K562 (cell line): ENCODE results near the gene CCDC148. TPM values are rescaled to one million over a fixed set of nuclear protein-coding genes. Genes with fewer than 3 reads are reported as not detected.
"Not testable (repeated sequence)": the region's sequence is repeated elsewhere in the genome, so short reads cannot be mapped to it uniquely, and the experiment has no call there.

Source experiments
- ATAC-seq: fragments of 200-7000 bp; cut with Tn5 transposase; 3 replicates; pipeline ENCODE4 v1.9.1; 2020; ENCODE audit warnings: moderate library complexity
- BruUV-seq: library from RNA; stranded (reverse); fragments of 400-500 nt; replicated peaks from 2 replicates; lab custom pipeline; 2021; lab: Mats Ljungman, UMichigan
- CTCF ChIA-PET: fragments of 300-600 bp; formaldehyde crosslinking; extraction: SDS; loops from one replicate; lab custom pipeline; 2021; ENCODE audit warnings: low intra/inter-chr PET ratio; lab: Yijun Ruan, JAX
- POLR2A ChIA-PET: fragments of 300-600, 350-650 bp; sonication (Branson Sonifier 250); formaldehyde crosslinking; extraction: SDS; loops from one replicate; lab custom pipeline; 2021; ENCODE audit warnings: antibody characterized with exemption, inconsistent platforms; lab: Yijun Ruan, JAX
- DNase-seq, 4 experiments: peaks; one replicate each; pipeline versions ENCODE4 v3.0.0 to v3.0.0-alpha.2; 2011 to 2018; ENCODE audit warnings: low spot score in 3 of 4, mixed read lengths in 3 of 4; ENCODE audit errors: extremely low read depth in 1 of 4
- FAIRE-seq: peaks from 2 replicates; lab custom pipeline; 2011; peaks lifted over from hg19 to GRCh38; lab: Jason Lieb, UNC
- H2AFZ ChIP-seq: 2 replicates; pipeline ENCODE4 v1.6.0; 2011; ENCODE audit warnings: low read depth, low read length, control low read depth, inconsistent platforms
- H3K27ac ChIP-seq: fragments of 200-600 bp; 3 replicates; pipeline ENCODE4 v1.8.0; 2011; ENCODE audit warnings: low read depth, mild to moderate bottlenecking, control low read depth, inconsistent platforms, low read length, moderate library complexity, mixed read lengths; ENCODE audit errors: extremely low read depth
- H3K27me3 ChIP-seq, 2 experiments: fragments of 300-600 bp in 1 of 2; 2 replicates in 1 of 2; 3 replicates in 1 of 2; pipeline versions ENCODE4 v1.6.0 to v1.8.0; 2011; ENCODE audit warnings: inconsistent platforms in 2 of 2, low read length in 2 of 2, mild to moderate bottlenecking in 1 of 2, mixed read lengths in 1 of 2, moderate library complexity in 1 of 2; ENCODE audit not compliant: control insufficient read depth in 2 of 2, insufficient read depth in 2 of 2
- H3K36me3 ChIP-seq: fragments of 300-600 bp; 3 replicates; pipeline ENCODE4 v1.8.0; 2011; ENCODE audit warnings: mild to moderate bottlenecking, low read length, inconsistent platforms; ENCODE audit not compliant: control insufficient read depth, insufficient read depth
- H3K4me1 ChIP-seq, 2 experiments: fragments of 200-600 bp in 1 of 2; replicated peaks in 1 of 2; 2 replicates in 1 of 2; 3 replicates in 1 of 2; pipeline versions ENCODE4 v1.5.1 to v1.8.0; 2011; ENCODE audit warnings: inconsistent platforms in 2 of 2, low read length in 2 of 2, mild to moderate bottlenecking in 1 of 2, mixed read lengths in 1 of 2, moderate library complexity in 1 of 2; ENCODE audit not compliant: control insufficient read depth in 2 of 2, insufficient read depth in 2 of 2
- H3K4me2 ChIP-seq: 2 replicates; pipeline ENCODE4 v1.6.1; 2011; ENCODE audit warnings: low read length, control low read depth, inconsistent platforms, mixed read lengths; ENCODE audit not compliant: insufficient read depth
- H3K4me3 ChIP-seq: fragments of 200-600 bp; sonication (generic), shearing (Covaris generic); 2 replicates; pipeline ENCODE4 v1.5.1; 2016; ENCODE audit warnings: control low read depth, inconsistent platforms
- H3K79me2 ChIP-seq: fragments of 200-600 bp; 3 replicates; pipeline ENCODE4 v1.8.0; 2011; ENCODE audit warnings: low read length, inconsistent platforms; ENCODE audit not compliant: control insufficient read depth, insufficient read depth
- H3K9ac ChIP-seq, 2 experiments: 2 replicates each; pipeline versions ENCODE4 v1.6.0 to v1.6.1; 2011; ENCODE audit warnings: low read depth in 2 of 2, low read length in 2 of 2, control low read depth in 1 of 2, inconsistent platforms in 1 of 2, mild to moderate bottlenecking in 1 of 2, mixed read lengths in 1 of 2; ENCODE audit not compliant: insufficient read depth in 1 of 2
- H3K9me1 ChIP-seq: one replicate; pipeline ENCODE4 v1.6.0; 2011; ENCODE audit warnings: inconsistent platforms, mild to moderate bottlenecking, low read length, moderate library complexity; ENCODE audit not compliant: control insufficient read depth, insufficient read depth
- H3K9me3 ChIP-seq: replicated peaks from 2 replicates; pipeline ENCODE4 v1.5.1; 2011; ENCODE audit warnings: low read depth, low read length, inconsistent platforms; ENCODE audit not compliant: control insufficient read depth, insufficient read depth
- H4K20me1 ChIP-seq: replicated peaks from 2 replicates; pipeline ENCODE4 v1.6.1; 2011; ENCODE audit warnings: low read length, inconsistent platforms, mixed read lengths; ENCODE audit not compliant: control insufficient read depth, insufficient read depth
- CBFA2T3 ChIP-seq: fragments of 450-650 bp; IDR thresholded peaks from 2 replicates; pipeline ENCODE4 v1.6.1; 2017
- PHB ChIP-seq: fragments of 250-450 bp; sonication (Bioruptor Pico); IDR thresholded peaks from 2 replicates; pipeline ENCODE4 v1.5.0; 2021
- POLR2H ChIP-seq: IDR thresholded peaks from 2 replicates; pipeline ENCODE4 v1.6.1; 2016; ENCODE audit warnings: missing genetic modification characterization, low read depth, mild to moderate bottlenecking, control low read depth, missing compliant biosample characterization, moderate library complexity
- ZNF507 ChIP-seq: conservative IDR thresholded peaks from 2 replicates; pipeline ENCODE4 v1.6.1; 2017; ENCODE audit warnings: missing genetic modification characterization, missing compliant biosample characterization
- ZNF717 ChIP-seq: fragments of 250-450 bp; sonication (Bioruptor Pico); IDR thresholded peaks from 2 replicates; pipeline ENCODE4 v1.5.0; 2021
- ZNF76 ChIP-seq: fragments of 250-450 bp; sonication (Bioruptor Pico); IDR thresholded peaks from 2 replicates; pipeline ENCODE4 v1.4.0; 2020; ENCODE audit warnings: mild to moderate bottlenecking, moderate library complexity, borderline replicate concordance
- WGBS: fragments of 100-300 bp; shearing (Covaris generic); methylation state at CpG from one replicate; pipeline ENCODE4 v1.1.6; 2016; ENCODE audit warnings: low coverage, mixed read lengths; ENCODE audit not compliant: insufficient coverage; ENCODE audit errors: missing lambda C conversion rate; 5-methylcytosine and 5-hydroxymethylcytosine counted together
- in situ Hi-C: fragments of 300-500 bp; cut with MboI; formaldehyde crosslinking; loops from 4 replicates; pipeline ENCODE4 v1.15.0; 2018; ENCODE audit warnings: inconsistent platforms, mixed read lengths
- intact Hi-C: fragments of 100-400 bp; cut with micrococcal nuclease; formaldehyde crosslinking; loops from 2 replicates; pipeline ENCODE4 v1.14.2; 2022
- polyA plus RNA-seq, 8 experiments: library from polyadenylated mRNA; depleted of rRNA in 4 of 8; stranded (reverse) in 5 of 8; unstranded in 3 of 8; fragments of >200 nt; fragmentation: Nextera tagmentation in 2 of 8; fragmentation: Illumina TruSeq in 1 of 8; extraction: Ambion mirVana in 2 of 8; extraction: Trizol in 1 of 8; gene quantifications; 2 replicates each; pipeline versions ENCODE4 v1.2.1 to v1.2.3, GENCODE V29; 2011 to 2014; ENCODE audit warnings: inconsistent platforms in 1 of 8, missing spikeins in 1 of 8
- total RNA-seq, 7 experiments: library from RNA; depleted of rRNA in 6 of 7; stranded (reverse); fragments of >200 nt in 6 of 7; fragmentation: Illumina TruSeq in 2 of 7; extraction: Trizol in 2 of 7; gene quantifications; 2 replicates each; pipeline versions ENCODE4 v1.2.1 to v1.2.3, GENCODE V29; 2011 to 2021; ENCODE audit warnings: low replicate concordance in 1 of 7
- TF ChIP-seq, protein P1 (sequence below): fragments of 450-650 bp; IDR thresholded peaks from 2 replicates; pipeline ENCODE4 v1.6.1; 2018; ENCODE audit not compliant: partially characterized antibody

Gene CCDC148
- total and polyA plus RNA-seq, 9 of the 15 experiments (the other 6 are each of a cell fraction or from before 2014, with no cell fraction given) = 0.10 to 1.4 (median 0.65) TPM

DNA sequence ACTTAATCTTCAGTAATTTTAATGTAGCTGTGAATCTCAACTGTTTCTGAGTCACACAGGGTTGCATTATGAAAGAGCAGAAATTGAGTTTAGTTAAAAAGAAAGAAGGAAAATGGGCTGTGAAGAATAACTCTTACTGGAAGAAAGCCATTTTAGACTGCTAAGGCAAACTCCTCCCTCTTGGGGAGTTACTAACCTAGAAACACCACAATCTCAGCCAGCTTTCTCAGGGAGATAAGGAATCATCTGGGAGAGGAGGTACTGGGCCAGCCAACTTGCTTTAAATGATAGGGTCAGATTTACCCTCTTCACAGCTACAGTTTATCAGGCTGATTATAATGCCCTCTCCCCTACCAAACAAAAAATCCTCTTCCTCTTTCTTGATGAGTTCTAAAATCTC lies 119.5 kb downstream of the CCDC148 start (continued):
- TF ChIP-seq ZNF76 (no peak), PHB (no peak), ZNF717 (CRISPR knock-in tag) (no peak), CBFA2T3 (peak; percentile 70), POLR2H (tag) (no peak)
- TF ChIP-seq, protein P1, sequence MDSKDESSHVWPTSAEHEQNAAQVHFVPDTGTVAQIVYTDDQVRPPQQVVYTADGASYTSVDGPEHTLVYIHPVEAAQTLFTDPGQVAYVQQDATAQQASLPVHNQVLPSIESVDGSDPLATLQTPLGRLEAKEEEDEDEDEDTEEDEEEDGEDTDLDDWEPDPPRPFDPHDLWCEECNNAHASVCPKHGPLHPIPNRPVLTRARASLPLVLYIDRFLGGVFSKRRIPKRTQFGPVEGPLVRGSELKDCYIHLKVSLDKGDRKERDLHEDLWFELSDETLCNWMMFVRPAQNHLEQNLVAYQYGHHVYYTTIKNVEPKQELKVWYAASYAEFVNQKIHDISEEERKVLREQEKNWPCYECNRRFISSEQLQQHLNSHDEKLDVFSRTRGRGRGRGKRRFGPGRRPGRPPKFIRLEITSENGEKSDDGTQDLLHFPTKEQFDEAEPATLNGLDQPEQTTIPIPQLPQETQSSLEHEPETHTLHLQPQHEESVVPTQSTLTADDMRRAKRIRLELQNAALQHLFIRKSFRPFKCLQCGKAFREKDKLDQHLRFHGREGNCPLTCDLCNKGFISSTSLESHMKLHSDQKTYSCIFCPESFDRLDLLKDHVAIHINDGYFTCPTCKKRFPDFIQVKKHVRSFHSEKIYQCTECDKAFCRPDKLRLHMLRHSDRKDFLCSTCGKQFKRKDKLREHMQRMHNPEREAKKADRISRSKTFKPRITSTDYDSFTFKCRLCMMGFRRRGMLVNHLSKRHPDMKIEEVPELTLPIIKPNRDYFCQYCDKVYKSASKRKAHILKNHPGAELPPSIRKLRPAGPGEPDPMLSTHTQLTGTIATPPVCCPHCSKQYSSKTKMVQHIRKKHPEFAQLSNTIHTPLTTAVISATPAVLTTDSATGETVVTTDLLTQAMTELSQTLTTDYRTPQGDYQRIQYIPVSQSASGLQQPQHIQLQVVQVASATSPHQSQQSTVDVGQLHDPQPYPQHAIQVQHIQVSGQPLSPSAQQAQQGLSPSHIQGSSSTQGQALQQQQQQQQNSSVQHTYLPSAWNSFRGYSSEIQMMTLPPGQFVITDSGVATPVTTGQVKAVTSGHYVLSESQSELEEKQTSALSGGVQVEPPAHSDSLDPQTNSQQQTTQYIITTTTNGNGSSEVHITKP = peak; percentile 20

DNA sequence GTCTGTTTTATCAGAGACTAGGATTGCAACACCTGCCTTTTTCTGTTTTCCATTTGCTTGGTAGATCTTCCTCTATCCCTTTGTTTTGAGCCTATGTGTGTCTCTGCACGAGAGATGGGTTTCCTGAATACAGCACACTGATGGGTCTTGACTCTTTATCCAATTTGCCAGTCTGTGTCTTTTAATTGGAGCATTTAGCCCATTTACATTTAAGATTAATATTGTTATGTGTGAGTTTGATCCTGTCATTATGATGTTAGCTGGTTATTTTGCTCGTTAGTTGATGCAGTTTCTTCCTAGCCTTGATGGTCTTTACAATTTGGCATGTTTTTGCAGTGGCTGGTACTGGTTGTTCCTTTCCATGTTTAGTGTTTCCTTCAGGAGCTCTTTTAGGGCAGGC lies 124.8 kb downstream of the CCDC148 start:
- H3K4me1 ChIP-seq, BruUV-seq, H3K27me3 ChIP-seq, FAIRE-seq, in situ Hi-C loops, CTCF ChIA-PET, H3K36me3 ChIP-seq, ATAC-seq, intact Hi-C loops, H4K20me1 ChIP-seq, H3K9me3 ChIP-seq, POLR2A ChIA-PET, H3K4me2 ChIP-seq, H3K9me1 ChIP-seq, H3K4me3 ChIP-seq, DNase-seq, H2AFZ ChIP-seq, H3K9ac ChIP-seq, H3K79me2 ChIP-seq, H3K27ac ChIP-seq: not testable (repeated sequence)
- 20% methylated on average over 1 of the region's 2 CpGs for WGBS
- peak; percentile 92 for TF ChIP-seq ZNF507 (tag)
